ENCODE data around the gene BTBD19.
"Not testable (repeated sequence)": the region's sequence is repeated elsewhere in the genome, so short reads cannot be mapped to it uniquely, and the experiment has no call there.

The BTBD19 gene

GRCh38 chr1:44808063-44808937, at the start of gene BTBD19:
Gene BTBD19, plus strand, starts transcription at chr1:44808523. Its CDS starts 298 bp downstream, at chr1:44808821.
- Mint-ChIP-seq H3K27me3 (ENCODE audit: low read depth) (no peaks in the 10 kb centered on the region), H3K4me1 (peaks cover 54% of the 10 kb centered on the region), H3K27ac (peak within 1 kb of the TSS; percentile 99), H3K36me3 (ENCODE audit: low read depth) (peaks cover 16% of the 10 kb centered on the region), H3K9me3 (no peaks in the 10 kb centered on the region), H3K4me3 (peak within 1 kb of the TSS; percentile 81 to 86 (median 81))
- TF ChIP-seq CTCF (IDR thresholded peaks at IDR 0.05; ENCODE audit: unreplicated experiment in 3 of 3) = no peak

GRCh38 chr1:44759077-44759476, 49.2 kb upstream of the BTBD19 start:
- Mint-ChIP-seq H3K27ac (no peak overlapping the region), H3K9me3 (no peaks in the 10 kb centered on the region), H3K27me3 (ENCODE audit: low read depth) (no peaks in the 10 kb centered on the region), H3K4me3 (no peak overlapping the region), H3K36me3 (ENCODE audit: low read depth) (peaks cover 58% of the 10 kb centered on the region), H3K4me1 (no peaks in the 10 kb centered on the region)
- no peak for TF ChIP-seq CTCF (IDR thresholded peaks at IDR 0.05; ENCODE audit: unreplicated experiment in 3 of 3)

- Mint-ChIP-seq H3K9me3 (no peaks in the 10 kb centered on the region), H3K4me1 (no peaks in the 10 kb centered on the region), H3K4me3 (no peak overlapping the region), H3K36me3 (ENCODE audit: low read depth) (peaks cover 50% of the 10 kb centered on the region), H3K27ac (no peak overlapping the region), H3K27me3 (ENCODE audit: low read depth) (no peaks in the 10 kb centered on the region)
- no peak for TF ChIP-seq CTCF (IDR thresholded peaks at IDR 0.05; ENCODE audit: unreplicated experiment in 3 of 3)
Observed at GRCh38 chr1:44760876-44761275, 47.4 kb upstream of the BTBD19 start.

- peaks cover 22% of the 10 kb centered on the region for H3K36me3 Mint-ChIP-seq (ENCODE audit: low read depth)
- not testable (repeated sequence) for H3K27ac Mint-ChIP-seq; H3K4me3 Mint-ChIP-seq; H3K4me1 Mint-ChIP-seq; H3K27me3 Mint-ChIP-seq (ENCODE audit: low read depth); H3K9me3 Mint-ChIP-seq
Observed at GRCh38 chr1:44766421-44766820, 41.9 kb upstream of the BTBD19 start.

- Mint-ChIP-seq H3K36me3 (ENCODE audit: low read depth) (peaks cover 28% of the 10 kb centered on the region), H3K27me3 (ENCODE audit: low read depth) (no peaks in the 10 kb centered on the region)
Observed at GRCh38 chr1:44775078-44775929, 33.0 kb upstream of the BTBD19 start, which contains the start of gene RPS8. Gene RPS8, plus strand, starts transcription at chr1:44775540. Its CDS starts 57 bp downstream, at chr1:44775597.

More at GRCh38 chr1:44775078-44775929, 33.0 kb upstream of the BTBD19 start, which contains the start of gene RPS8:
- Mint-ChIP-seq H3K4me1 (peaks cover 25% of the 10 kb centered on the region), H3K9me3 (no peaks in the 10 kb centered on the region), H3K27ac (peak within 1 kb of the TSS; percentile 91 to 96 (median 96)), H3K4me3 (peak within 1 kb of the TSS; percentile 91 to 93 (median 93))
- no peak for TF ChIP-seq CTCF (IDR thresholded peaks at IDR 0.05; ENCODE audit: unreplicated experiment in 3 of 3)
